HG03097 (cell line): ENCODE results near the gene ATP5MG.
"Not testable (repeated sequence)": the region's sequence is repeated elsewhere in the genome, so short reads cannot be mapped to it uniquely, and the experiment has no call there.

Experiments
- ATAC-seq: cut with Tn5 transposase; IDR thresholded peaks from one replicate; pipeline ENCODE4 v1.9.1; 2021; ENCODE audit not compliant: unreplicated experiment, low FRiP score

Gene ATP5MG

DNA sequence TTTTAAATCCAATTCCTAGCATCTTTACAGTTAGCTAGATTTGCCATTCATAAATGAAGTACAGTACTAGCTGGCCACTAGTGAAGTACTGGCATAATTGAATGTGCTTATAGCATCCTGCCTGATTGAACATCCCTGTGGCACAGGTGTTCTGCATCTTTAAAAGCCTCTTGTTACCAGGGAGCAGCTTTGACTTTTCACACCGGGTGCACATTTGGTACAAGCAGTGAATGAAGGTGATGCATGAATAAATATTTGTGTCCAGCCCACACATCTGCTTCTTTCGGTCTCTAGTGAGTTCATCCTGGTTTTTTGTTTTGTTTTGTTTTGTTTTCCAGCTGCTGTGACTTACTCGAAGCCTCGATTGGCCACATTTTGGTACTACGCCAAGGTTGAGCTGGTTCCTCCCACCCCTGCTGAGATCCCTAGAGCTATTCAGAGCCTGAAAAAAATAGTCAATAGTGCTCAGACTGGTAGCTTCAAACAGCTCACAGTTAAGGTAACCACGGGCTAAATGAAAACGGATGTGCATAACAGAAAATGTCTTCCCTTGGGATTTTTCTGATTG lies 5.3 kb downstream of the ATP5MG start:
- no peak for ATAC-seq

DNA sequence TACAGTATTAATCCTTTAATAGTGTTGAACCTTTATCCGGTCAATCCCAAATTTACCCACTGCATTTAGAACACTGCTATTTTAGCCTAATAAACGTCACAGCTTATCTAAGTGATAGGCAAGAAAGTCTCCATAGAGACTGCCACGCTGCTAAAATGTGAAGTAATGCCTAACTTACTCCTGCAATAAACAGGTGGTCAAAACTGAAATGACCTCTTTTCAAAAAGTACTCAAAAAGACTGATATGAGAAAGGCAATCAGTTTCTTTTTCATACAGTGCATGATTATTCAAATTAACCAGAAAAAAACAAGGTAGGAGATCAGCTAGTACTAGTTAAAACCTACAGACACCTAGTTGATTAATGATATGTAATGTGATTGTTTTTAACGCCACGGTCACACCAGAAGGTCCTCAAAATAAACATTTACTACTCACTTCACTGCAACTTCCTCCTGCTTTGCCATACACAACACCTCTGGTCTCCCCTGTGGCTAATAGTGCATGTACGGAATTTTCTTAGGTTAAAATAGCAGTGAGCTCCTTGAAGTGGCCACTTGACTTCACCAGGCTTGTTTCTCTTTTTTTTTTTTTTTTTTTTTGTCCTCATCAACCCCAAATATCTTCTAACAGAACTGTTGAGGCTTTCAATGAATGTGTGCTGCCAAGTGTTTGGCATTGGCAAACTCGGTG lies 8.8 kb downstream of the ATP5MG start:
- peak; percentile 48 for ATAC-seq

DNA sequence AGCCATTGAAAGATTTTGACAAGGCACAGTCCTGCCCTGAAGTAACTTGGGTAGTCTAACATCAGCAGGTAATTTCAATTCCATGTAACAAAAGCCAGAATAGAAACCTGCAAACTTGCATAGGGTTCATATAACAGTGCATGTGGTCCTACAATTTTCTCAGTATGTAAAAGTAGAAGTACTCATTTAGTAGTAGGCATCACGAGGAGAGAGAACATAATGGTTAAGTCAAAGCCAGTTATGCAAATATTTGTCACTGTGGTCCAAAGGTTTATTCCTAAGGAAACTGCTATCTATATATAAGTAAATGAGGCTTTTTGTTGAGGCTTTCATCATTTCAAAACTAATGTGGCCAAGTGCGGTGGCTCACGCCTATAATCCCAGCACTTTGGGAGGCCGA lies 10.1 kb downstream of the ATP5MG start:
- no peak for ATAC-seq

DNA sequence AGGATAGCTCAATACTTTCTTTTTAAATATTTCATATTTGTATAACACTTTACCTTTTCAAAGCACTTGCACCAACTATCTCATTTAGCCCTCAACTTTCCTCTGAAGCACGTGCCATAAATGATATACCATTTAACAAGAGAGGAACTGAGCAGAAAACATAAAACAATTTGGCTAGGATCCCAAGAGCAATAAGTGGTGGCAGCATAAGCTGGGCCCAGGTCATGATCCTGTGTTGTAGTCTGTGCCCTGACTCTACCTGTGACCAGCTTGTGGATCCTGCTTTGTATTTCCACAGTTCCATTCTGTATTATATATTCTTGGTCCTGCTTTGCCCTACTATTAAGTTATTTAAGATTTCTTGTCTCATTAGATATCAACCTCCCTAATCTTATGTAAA lies 11.5 kb downstream of the ATP5MG start:
- no peak for ATAC-seq

DNA sequence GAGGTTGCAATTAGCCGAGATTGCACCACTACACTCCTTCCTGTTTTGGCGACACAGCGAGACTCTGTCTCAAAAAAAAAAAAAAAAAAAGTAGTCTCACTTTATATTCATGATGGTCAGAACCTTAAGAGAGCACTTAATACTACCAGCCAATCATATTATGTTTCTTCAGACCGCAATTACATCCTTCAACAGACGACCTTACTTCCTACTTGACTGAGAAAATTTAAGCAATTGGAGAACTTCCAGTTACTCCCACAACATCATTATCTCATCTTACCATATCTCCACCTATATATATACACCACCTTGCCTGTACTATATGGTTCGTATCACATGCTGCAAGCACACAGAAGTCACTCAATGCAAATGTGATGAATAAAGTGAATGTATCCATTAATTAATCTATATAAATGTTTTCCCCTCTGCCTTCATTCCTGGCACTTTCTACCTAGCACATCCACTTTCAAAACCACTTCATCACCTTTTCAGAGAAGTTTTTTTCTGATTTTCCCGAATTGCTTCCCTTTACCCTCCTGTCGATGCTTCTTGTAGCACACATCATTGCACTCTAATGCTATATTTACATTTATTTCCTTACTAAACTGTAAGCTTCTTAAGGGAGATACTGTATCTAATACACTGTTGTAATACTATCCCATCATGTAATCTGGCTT lies 13.8 kb downstream of the ATP5MG start:
- no peak for ATAC-seq

DNA sequence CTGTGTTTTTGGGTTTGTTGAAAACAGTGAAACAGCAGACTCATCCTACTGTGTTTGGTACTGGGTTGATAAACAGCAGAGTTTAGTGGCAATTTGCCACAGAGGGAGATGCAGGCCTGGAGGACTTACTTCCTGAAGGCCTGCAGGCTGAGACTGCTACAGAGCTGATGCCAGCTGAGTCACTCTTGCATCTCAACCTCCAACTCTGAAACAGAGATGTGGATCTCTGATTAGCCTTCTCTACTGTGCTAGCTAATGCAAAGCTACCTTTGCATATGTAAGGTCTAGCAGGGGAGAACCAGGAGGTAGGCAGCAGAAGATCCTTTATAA lies 14.3 kb downstream of the ATP5MG start:
- ATAC-seq, result no peak

DNA sequence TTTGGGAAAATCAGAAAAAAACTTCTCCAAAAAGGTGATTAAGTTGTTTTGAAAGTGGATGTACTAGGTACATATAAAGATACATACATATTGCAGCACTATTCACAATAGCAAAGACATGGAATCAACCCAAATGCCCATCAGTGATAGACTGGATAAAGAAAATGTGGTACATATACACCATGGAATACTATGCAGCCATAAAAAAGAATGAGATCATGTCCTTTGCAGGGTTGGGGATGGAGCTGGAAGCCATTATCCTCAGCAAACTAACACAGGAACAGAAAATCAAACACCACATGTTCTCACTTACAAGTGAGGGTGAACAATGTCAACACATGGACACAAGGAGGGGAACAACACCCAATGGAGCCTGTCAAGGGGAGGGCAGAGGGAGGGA lies 15.5 kb downstream of the ATP5MG start:
- not testable (repeated sequence) for ATAC-seq

DNA sequence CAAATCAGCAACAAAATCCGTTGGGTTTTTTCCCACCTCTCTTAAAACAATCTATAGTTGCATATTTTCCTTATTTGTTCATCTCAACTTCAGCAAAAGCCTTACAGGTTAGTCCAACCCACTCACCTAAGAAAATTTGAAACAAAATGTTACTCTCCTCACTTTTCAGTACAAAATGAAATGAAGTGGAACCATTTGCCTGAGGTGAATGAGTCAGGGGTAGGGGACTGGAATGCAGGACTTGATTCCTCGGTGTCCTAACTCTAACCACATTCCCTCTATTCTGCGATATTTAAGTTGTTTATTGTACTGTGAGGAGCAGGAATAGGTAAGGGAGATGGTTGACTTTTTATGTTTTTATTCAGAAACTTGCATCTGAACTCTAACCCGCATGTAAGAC lies 16.4 kb downstream of the ATP5MG start:
- no peak for ATAC-seq

DNA sequence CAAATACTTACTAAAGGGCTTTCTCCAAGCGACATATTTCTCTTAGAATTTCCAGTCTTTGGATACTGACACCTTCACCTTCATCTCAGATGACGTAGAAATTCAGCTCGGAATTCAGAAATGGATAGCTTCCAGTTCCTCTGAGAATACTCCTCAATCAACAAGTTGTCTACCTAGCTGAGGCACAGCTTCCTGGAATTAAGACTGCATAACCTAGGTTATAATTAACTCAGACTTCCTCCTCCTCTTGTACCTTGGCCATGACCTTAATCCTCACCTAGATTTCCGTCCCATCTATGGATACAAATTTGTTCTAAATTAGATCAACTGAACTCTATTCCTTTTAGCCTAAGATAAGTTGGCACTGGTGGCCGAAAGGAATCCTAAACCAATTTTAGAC lies 17.4 kb downstream of the ATP5MG start:
- ATAC-seq, result no peak

DNA sequence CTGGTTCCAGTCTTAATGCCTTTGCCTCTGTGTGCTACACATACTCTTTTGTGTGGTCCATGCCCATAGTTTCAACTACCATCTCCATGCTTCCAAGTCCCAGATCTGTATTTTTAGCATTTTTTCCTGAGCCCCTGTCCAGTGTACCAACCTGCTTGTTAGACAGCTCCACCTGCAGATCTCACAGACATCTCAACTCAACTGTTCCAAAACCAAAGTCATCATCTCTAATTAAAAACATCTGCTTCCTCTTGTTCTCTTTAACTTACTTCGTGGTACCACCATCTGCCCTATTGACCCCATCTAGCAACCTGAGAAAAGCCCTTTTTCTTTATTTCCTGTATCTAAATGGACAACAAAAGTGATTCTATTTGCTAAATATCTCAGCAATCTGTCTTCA lies 26.3 kb downstream of the ATP5MG start:
- no peak for ATAC-seq

DNA sequence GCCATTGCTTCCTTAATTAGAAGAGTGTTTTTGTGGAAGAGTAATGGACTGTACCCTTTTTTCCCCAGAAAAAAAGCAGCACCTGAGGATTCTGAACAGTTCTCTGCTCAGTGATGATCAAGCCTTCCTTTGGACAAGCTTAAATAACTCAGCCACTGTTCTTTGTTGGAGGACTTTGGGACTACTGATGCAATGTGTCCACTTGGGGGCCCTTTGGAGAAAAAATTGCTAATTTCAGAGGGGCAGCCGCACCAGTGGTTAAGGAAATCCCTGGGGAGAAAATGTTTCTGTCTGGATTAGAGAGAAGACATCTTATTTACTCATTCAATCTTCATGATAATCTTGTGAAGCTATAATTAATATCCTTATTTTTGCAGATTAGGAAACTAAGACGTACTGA lies 29.6 kb downstream of the ATP5MG start:
- ATAC-seq, result no peak

DNA sequence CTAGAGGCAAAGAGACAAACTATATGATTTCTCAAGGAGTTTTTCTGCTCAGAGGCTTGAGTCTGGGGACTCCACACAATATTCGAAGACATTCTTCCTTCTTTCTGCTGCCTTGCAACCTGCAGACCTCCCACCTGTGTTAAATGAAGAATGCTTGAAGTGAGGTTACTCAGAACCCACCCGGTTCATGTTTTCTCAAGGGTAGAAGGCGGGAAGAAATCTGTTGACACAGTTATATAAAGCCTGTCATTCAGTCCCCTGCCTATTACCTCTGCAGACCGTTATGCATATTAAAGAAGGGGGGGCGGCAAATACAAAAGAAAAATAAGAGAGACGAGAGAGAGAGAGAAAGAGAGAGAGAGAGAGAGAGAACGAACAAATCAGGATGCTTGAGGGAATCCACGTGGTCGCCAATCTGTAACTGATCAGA lies 32.7 kb downstream of the ATP5MG start:
- ATAC-seq, result no peak

DNA sequence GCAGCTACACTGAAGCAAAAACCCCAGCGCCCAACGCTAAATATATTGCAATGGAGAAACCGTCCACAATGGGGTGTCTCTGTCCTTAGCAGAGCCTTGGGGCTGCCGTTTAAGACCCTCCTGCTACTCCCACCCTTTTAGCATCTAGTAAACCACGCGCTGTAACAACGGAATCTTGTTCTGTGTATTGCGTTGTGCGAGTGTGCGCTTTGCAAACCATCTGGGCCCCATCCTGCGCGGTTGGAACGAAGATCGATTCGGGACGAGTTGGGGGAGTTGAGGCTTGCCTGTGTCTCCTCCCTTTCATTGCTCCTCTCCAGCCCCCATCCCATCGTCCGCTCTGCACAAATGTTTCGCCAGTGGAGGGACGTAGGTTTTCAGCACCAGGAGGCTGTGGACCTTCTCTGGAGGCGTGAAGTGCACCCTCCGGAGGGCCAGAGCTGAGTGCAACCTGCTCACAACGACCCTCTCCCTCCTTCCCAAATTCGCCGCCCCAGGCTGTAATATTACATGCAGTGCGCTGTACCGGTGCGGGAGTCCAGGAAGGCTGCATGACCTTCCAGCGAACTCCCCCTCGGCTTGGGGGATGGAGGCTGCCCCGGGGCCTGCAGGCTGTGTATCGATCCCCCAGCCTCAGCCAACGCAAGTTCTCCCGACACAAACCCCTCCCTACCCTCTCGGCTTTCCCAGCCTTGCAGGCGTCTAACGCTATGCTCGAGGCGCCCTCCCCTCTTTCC lies 33.3 kb downstream of the ATP5MG start:
- ATAC-seq, result no peak

DNA sequence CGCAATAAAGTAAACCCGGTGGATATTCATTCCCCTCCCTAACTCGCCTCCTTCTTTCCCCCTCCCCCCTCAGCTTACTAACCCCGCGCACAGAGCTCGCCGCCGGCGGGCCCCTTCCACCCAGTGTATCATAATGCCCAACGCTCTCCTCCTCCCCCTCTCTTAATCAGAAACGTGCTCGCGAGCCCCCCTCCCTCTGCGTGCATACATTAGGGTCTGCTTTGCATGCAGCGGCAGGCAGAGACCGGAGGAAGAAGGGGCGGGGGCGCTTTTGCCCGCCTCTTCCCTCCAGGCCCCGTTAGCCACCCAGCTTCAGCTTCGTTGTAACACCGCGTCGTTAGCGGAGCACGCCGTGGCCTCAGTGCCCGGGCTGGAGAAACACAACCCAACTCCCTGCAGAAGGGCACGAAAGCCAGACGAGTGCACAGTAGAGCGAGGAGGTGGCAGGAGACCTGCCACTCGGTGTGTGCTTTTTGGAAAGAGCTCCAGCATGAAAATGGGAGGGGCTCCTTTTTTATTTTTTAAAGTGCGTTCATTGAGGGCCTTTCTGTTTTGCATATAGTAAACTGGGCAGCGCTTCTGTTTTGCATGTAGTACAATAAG lies 34.0 kb downstream of the ATP5MG start:
- peak; percentile 14 for ATAC-seq

DNA sequence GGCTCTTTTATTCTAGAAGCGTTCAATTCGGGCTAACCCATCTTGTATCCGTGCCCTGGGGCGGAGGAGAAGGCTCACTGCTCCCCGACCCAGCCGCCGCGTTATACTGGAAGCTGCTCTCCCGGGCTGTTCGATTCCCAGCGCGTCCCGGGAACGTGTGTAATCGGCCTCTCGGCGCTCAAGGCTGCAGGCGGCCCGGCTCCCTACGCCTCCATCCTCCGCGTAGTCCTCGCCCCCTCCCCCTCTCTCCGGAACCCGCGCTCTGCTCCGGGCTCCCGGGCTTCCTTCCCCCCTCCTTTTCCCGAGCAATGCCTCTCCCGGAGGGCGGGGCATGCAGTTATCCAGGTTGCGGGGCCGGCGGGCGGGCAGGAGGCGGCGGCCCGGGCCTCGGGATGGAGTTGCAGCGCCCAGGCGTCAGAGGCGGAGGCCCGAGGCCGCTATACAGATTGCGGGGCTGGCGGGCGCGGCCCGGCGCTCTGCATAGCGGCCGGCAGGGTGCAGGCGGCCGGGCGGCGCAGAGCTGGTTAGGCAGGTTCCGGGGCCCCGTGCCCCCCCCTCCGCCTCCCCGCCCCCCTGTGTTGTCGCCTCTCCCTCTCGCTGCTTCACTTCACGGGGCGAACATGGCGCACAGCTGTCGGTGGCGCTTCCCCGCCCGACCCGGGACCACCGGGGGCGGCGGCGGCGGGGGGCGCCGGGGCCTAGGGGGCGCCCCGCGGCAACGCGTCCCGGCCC lies 34.7 kb downstream of the ATP5MG start, which contains the start of gene KMT2A:
Gene KMT2A (plus strand): TSS at position 600 of the 732 bp plus-strand sequence. CDS start 21 bp downstream, at position 621.
- peak; percentile 62 for ATAC-seq

DNA sequence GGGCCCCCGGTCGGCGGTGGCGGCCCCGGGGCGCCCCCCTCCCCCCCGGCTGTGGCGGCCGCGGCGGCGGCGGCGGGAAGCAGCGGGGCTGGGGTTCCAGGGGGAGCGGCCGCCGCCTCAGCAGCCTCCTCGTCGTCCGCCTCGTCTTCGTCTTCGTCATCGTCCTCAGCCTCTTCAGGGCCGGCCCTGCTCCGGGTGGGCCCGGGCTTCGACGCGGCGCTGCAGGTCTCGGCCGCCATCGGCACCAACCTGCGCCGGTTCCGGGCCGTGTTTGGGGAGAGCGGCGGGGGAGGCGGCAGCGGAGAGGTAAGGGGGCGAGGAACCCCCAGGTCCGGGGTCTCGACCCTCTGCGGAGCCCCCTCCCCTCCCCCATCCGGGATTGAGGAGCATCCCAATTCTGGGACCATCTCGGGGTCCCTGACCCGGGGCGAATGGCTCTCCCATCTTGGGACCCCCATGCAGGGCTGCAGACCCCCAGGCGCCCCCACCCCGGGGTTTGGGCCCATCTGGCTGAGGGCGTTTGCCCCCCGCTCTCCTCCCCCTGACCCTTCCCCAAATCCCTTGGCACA lies 35.3 kb downstream of the ATP5MG start:
- ATAC-seq, result peak; percentile 11

DNA sequence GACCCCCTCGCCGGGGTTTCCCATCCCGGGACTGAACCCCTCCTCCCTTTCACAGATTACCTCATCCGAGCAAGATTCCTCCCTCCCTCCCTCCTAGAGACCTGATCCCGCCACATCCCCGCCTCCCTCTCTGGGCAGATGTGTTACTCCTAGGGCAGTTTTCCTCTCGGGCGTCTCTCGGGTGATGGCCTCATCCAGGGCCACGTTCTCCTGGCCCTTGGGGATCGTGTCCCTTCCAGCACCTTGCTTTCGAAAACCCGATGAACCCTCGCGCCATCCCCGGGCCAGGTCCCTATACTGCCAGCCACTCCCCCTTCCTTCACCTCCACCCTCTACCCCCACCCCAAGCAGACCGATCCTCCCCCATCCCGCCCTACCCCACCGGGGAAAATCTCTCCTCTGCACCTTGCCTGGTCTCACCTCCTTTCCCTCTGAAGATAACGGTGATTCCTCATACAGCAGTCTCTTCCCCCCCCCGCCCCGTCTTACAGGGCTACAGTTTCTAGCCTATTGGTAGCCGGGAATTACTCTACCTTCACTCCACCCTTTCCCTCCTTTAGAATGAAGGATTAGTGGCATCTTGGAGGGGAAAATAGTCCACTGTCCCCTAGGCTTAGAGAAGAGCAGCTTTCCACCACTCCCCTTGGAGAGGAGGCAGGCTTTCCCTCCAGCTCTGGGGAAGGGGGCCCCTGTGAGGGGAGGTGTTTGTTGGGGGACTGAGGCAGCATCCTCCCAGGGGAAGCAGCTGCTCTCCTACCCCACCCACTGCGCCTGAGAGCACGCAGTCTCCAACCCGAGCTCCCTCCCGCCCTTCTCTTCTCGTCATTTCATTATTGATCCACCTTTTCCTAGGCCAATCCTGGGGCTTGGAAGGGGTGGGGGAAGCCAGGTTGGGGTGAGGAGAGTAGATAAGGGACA lies 36.1 kb downstream of the ATP5MG start:
- no peak for ATAC-seq

DNA sequence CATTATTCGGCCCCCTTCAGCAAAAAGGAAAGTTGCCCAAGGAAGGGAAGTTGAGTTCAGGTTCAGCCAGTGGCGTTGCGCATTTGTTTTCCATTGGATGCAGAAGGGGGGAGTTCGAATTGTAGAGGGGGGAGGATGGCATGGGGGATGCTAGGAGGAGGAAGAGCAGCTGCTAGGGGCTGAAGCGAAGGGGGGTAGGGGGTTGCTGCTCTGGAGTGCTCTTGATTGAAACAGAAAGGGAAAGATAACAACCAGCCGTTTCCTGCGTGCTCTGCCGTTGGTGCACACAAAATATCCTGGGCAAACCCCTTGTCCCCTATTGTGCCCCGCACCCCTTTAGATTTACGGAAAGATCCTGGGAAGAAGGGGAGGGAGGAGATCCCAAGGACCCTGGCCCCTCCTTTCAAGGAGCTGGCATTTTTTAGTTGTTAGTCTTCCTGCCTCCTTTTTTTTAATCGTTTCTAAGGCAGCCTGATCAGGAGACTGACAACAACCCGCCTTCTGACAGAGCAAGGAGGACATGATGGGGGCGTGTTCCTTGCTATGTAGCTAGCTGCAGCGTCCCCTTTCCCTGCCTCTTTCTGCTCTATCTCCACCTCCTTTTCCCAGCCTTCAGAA lies 37.0 kb downstream of the ATP5MG start:
- no peak for ATAC-seq

DNA sequence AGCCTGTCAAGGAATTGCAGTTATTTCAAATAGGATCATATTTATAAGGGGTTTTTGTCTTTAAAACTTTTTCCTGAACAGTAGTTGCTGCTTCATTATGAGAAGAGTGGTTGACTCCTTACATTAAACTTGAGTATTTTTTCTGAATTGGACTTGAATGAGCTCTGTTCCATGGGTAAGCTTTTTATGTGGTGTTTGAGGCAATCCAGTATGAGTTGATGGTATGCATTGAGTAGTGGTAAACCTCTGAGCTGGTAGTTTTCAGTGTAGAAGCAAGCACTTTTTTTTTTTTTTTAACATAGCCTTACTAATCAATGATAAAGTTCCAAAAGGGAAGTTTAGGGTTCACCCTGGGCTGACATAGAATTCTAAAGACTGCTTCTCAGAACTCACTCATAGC lies 38.2 kb downstream of the ATP5MG start:
- ATAC-seq, result no peak
